GM21737 (cell line): ENCODE results near the gene NOL4L.
"Not testable (repeated sequence)": the region's sequence is repeated elsewhere in the genome, so short reads cannot be mapped to it uniquely, and the experiment has no call there.

Experiments used
- ATAC-seq: cut with Tn5 transposase; IDR thresholded peaks from one replicate; pipeline ENCODE4 v1.9.1; 2021; ENCODE audit warnings: mild to moderate bottlenecking, moderate library complexity; ENCODE audit not compliant: unreplicated experiment

The NOL4L gene

GRCh38 chr20:32476684-32477593 is 108.2 kb downstream of the NOL4L start:
- ATAC-seq: no peak

- no peak for ATAC-seq
These were observed 109.9 kb downstream of the NOL4L start for GRCh38 chr20:32474967-32475811.

GRCh38 chr20:32474717-32474966 is 110.5 kb downstream of the NOL4L start:
- ATAC-seq: no peak

GRCh38 chr20:32474009-32474716 is 111.0 kb downstream of the NOL4L start:
- no peak for ATAC-seq

- no peak for ATAC-seq
These were observed 111.7 kb downstream of the NOL4L start for GRCh38 chr20:32473231-32474008.

GRCh38 chr20:32472581-32473207 is 112.4 kb downstream of the NOL4L start:
- no peak for ATAC-seq

GRCh38 chr20:32470940-32471339 is 114.2 kb downstream of the NOL4L start:
- no peak for ATAC-seq

- ATAC-seq: no peak
These were observed 114.9 kb downstream of the NOL4L start for GRCh38 chr20:32470025-32470861.

- no peak for ATAC-seq
These were observed 116.3 kb downstream of the NOL4L start for GRCh38 chr20:32468860-32469259.

GRCh38 chr20:32468313-32468640 is 116.9 kb downstream of the NOL4L start:
- no peak for ATAC-seq

GRCh38 chr20:32467506-32468312 is 117.4 kb downstream of the NOL4L start:
- no peak for ATAC-seq

GRCh38 chr20:32466739-32467505 is 118.2 kb downstream of the NOL4L start:
- no peak for ATAC-seq

- ATAC-seq: not testable (repeated sequence)
These were observed 119.0 kb downstream of the NOL4L start for GRCh38 chr20:32465901-32466675.

- no peak for ATAC-seq
These were observed 119.8 kb downstream of the NOL4L start for GRCh38 chr20:32465092-32465900.

GRCh38 chr20:32464401-32465091 is 120.6 kb downstream of the NOL4L start:
- ATAC-seq: no peak
